GM21723 (cell line): ENCODE measurements around the gene FSTL4.
"Not testable (repeated sequence)": the region's sequence is repeated elsewhere in the genome, so short reads cannot be mapped to it uniquely, and the experiment has no call there.

Experiments used
- ATAC-seq: cut with Tn5 transposase; IDR thresholded peaks from one replicate; pipeline ENCODE4 v1.9.1; 2021; ENCODE audit warnings: mild to moderate bottlenecking, moderate library complexity; ENCODE audit not compliant: unreplicated experiment

Gene FSTL4

GRCh38 chr5:133559960-133560359 is 52.4 kb downstream of the FSTL4 start:
- ATAC-seq: no peak

DNA sequence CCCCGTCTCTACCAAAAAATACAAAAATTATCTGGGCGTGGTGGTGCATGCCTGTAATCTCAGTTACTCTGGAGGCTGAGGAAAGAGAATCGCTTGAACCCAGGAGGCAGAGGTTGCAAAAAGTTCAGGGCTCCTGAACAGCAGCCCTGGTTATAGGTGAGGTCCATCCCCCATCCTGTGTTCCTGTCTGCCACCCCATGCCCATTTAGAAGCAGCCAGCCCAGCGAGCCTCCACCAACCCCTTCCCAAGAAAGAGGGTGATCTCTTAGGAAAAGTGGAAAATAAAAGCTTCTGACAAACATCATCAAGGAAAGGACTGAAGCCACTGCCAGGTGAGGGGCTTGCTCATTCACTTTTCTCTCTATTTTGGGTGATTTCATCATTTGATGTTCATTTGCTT is 55.8 kb downstream of the FSTL4 start:
- no peak for ATAC-seq

DNA sequence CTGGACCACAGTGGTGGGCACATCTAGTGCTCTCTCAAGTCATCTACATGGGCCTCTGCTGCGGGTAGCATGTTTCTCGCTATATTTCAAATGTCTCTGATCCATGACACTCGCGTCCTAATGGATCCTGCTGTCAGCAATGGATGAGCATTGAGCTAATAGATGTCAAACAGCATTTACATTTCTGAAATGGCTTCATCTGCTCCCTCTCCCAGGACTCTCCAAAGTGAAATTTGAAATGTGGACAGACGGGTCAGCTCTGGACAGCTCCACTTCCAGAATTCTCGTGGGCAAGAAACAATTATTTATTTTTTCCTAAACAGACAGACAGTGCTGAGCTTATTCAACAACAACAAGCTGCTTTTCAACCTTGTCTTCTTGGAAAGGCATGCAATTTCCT is 58.1 kb downstream of the FSTL4 start:
- no peak for ATAC-seq

DNA sequence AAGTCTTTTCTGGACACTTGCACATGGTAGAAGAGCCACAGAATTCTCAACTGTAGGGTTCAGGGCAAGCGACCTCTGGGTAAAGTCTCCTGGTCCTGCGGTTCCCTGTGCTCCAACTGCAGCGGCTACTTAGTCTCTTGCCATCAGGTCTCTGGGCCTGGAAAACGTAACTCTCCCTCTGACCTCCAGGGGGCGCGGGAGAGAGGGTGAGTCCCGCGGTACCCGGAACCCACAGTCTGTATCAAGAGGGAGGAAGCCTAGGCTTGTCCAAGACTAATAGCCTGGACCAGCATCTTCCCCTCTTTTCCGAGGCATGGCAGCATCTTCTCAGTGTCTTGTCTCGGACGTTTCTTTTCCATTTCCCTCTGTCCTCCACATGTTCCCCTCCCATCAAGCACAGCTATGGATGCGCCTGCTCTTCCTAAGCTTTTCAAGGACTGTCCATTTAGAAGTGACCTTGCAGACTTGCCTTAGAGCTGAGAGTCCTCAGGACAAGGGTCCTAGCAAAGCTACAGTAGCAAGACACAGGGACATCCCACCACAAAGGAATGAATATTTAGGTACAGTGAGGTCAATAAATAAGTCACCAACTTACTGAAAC is 59.3 kb downstream of the FSTL4 start:
- ATAC-seq: no peak

GRCh38 chr5:133546500-133546899 is 65.8 kb downstream of the FSTL4 start:
- ATAC-seq: no peak

DNA sequence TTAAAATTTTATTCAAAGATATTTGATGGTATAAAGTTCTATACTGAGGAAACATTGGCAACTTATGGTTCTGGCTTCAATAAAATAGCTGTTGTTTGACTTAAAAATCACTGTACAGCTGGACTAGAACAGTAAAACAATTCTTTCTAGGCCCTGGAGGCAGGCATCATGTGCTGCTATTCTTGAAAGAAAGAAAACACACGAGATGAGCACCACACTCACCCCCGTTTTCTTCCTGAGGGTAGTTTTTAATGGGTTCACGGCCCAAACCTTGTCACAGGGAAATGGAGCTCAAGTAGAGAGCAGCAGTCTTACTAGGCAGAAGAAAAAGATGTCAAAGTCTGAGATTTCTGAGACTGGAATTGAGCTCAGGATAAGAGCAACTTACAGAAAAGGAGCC is 68.0 kb downstream of the FSTL4 start:
- no peak for ATAC-seq

- no peak for ATAC-seq
Measured at GRCh38 chr5:133539818-133540217, 72.5 kb downstream of the FSTL4 start.

GRCh38 chr5:133538718-133539117 is 73.6 kb downstream of the FSTL4 start:
- no peak for ATAC-seq

- ATAC-seq: not testable (repeated sequence)
Measured at GRCh38 chr5:133535241-133535929, 77.0 kb downstream of the FSTL4 start.

DNA sequence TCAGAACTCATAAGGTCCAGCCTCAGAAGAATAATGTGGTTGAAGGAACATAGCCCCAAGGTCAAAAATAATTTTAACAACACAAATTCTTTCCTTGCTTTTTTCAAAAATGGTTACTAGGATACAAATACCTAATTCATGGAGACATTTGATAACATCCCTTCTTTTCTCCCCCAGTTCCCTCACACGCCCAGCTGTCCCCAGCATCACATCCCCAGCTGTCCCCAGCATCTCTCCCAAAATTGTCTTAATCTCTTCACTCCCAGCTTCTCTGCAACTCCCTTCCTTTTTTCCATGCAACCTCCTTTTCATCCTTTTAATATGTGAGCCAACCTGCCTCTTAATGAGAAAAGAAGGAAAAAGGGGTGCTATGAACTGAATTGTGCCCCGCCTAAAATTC is 77.8 kb downstream of the FSTL4 start:
- ATAC-seq: no peak

DNA sequence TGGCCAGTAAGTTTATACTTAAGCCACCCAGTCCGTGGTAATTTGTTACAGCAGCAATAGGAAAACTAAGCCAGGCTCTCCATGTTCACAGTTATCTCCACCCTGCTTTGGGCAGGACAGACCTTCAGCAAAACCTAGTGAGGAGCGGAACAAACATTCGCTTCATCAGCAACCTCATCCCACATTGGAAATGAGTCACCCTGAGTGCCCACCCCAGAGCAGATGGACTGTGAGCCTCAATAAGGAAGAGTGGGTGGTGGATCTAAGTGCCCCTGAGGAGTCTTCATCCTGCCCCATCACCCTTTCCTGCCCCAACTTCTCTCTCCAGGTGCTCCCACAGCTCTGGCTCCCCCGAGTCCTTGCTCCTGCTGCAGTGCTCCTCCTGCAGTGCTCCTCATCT is 78.8 kb downstream of the FSTL4 start:
- ATAC-seq: no peak

DNA sequence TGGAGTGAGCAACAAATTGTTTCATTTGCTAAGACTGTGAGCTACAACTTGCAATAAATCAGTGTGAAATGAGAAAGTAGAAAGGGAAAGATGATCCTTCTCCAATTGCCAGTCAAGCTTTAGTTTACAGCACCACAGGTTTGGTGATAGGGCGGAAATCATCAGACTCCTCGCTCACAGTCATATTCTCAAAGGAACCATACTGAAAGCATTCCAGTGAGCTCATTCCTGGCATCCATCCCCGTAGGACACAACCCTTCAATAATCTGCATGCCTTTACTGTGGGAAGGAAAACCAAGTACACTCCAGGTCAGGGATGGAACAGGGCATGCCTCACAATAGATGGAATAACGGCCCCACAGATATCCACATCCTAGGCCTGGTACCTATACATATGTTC is 80.7 kb downstream of the FSTL4 start:
- ATAC-seq: no peak

DNA sequence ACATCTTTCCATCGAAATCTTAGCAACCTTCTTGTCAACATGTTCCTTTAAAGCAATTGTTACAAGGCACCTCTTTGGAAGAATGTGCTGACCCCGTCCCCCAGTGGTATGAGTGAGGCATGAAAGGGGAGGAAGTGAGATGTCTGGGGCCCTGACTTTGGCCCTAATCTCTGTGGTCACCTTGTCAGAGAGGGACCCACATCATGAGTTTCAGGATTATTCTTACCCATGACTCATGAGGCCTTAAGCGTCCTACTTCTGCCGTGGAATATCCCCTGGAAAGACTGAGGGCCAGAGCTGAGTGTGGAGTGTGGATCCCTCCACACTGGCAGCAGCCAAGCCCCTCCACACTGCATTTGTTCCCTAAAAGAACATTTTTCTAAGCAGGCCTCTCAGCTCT is 81.2 kb downstream of the FSTL4 start:
- peak; percentile 67 for ATAC-seq

DNA sequence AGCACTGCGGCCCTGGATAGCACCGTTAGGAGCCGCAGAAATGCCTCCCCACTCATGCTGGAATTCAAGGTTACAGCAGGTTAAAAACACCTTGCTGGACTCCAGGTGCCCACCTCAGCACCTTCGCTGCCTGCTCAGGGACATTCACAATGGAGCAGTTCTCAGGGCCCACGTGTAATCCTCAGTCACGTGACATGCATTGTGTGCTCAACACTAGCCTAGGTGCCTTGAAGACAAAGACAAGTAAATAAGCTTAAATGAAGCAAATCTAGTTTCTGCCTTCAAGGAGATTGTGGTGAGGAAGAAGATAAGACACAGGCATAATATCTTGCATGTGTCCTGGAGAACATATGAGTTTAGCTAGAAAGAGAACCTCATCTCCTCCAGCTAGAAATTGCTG is 82.1 kb downstream of the FSTL4 start:
- ATAC-seq: no peak

GRCh38 chr5:133528841-133529240 is 83.5 kb downstream of the FSTL4 start:
- ATAC-seq: no peak

- ATAC-seq: no peak
Measured at GRCh38 chr5:133527311-133527710, 85.0 kb downstream of the FSTL4 start.

- no peak for ATAC-seq
Measured at GRCh38 chr5:133526368-133526767, 86.0 kb downstream of the FSTL4 start.

DNA sequence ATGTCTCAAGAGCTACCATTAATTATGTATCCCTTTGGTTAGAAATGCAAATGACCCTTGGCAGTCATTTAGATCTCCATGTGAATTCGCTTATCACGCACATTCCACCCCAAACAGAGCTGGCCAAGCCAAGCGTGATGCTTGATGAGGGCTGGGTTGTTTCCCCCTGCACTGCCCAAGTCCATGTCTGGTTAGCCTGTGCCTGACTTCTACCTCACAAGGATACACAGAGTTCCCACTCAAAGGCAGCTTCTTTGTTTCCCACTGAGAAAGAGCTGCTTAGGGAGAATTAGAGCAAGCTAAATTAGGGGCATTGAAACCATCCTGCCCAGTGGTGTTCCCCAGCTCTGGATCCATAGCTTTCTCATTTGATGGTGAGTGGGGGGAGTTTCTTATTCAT is 87.2 kb downstream of the FSTL4 start:
- no peak for ATAC-seq

- ATAC-seq: no peak
Measured at GRCh38 chr5:133524666-133525065, 87.7 kb downstream of the FSTL4 start.

DNA sequence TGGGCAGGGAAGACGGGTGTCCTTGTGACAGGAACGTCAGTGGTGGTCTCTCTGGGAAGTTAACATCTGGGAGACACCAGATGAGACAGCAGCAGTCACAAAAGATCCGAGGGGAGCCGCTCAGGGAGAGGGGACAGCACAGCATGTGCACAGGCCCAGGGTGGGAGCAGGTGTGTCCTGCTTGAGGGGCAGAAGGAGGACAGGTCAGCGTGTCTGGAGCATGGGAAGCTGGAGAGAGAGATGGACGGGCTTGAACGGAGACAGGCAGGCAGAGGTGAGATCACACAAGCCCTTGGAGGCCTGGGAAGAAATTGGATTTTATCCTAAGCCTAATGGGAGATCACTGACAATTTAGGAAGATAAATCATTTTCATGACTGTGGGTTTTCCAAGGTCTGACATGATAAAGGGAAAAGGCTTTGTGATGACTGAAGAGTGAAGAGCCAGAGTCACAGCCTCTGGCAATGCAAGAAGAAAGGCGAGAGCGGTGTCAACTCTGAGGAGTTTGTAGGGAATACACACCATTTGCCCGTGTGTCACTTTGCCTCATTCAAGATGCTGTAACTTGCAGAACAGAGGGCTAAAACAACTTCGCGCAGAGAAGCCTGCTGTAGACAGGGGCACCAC is 88.3 kb downstream of the FSTL4 start:
- no peak for ATAC-seq

DNA sequence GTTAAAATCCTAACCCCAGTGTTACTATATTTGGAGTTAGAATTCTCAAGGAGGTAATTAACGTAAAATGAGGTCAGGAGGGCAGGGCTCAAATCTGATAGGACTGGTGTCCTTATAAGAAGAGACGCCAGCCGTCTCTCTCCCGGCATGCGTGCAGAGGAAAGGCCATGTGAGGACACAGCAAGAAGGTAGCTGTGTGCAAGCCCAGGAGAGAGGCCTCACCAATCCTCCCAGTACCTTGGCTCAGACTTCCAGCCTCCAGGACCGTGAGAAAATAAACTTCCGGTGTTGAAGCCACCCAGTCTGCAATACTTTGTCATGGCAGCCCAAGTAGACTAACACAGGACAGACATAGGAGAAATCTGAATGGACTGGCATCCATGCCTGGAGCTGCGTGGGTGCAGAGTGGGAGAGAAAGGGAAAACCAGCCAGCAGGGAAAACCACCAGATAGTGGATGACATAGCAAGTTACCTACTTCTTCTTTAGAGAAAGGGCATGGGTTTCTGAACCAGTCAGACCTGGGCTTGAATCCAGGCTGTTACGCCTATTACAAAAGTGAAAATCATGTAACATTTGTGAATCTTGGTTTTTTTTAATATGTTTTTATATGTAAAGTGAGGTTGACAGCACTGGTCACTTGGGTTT is 89.2 kb downstream of the FSTL4 start:
- ATAC-seq: no peak

- ATAC-seq: no peak
Measured at GRCh38 chr5:133521801-133522200, 90.5 kb downstream of the FSTL4 start.
